A172 (cell line): ENCODE results near the gene MCF2L. TPM values are rescaled to one million over a fixed set of nuclear protein-coding genes. Genes with fewer than 3 reads are reported as not detected.

Source experiments
- DNase-seq: peaks from one replicate; pipeline ENCODE4 v3.0.0-alpha.2; 2015; ENCODE audit warnings: low spot score
- total RNA-seq: library from RNA; depleted of rRNA; stranded (reverse); fragments of >200 nt; shearing (Covaris generic); gene quantifications from 2 replicates; pipeline ENCODE4 v1.2.3, GENCODE V29; 2014

MCF2L gene
- total RNA-seq, 1 experiment from 2014 or later, result 12.4 TPM

DNA sequence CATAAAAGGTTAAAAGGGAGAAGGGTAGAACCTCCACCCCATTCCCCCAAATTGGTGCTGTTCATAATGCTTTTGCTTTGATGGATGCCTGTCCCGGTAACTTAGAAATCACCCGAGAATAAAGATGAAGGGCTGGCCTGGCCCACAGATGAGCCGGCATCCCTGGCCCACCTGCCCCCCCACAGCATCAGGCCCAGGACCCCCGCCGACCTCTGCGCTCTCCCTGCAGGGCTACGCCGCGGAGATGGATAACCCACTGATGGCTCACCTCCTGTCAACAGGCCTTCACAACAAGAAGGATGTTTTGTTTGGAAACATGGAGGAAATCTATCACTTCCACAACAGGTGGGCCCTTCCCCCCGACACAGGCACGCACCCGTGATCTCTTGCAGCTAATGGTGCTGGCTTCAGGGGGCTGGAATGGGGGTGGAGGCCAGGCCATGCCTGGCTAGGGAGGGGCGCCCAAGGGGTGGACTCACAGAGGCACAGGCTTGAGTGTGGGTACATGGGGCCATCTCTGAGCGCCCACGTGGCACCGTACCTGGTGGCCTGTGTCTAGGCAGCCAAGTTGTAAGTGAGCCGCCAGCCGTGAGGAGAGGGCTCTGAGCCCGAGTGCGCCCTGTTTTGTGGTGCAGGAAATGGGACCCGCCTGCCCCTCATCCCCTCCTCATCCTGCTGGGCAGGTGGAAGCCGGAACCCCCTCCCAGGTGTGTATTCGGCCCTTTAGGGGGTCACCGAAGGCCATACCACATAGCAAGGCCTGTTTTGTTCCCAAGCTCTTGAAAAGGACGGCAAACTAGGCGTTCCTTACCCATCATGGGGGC is 113.4 kb downstream of the MCF2L start:
- DNase-seq, result no peak

DNA sequence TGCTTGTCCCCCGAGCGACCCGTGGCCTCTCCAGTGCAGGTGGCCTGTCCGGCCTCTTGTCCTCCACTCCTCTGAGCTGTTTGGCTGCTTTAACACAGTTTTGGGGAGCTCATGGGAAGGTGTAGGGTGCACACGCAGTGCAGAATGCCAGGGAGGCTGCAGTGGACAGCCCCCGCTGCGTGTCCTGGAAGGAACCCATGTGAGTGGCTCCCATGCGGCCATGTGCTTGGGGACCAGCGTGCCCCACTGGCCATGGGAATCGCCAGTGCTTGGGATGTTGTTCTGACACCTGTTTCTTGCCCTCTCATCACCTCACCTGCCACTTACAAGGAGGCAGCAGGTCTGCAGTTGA is 114.0 kb downstream of the MCF2L start:
- DNase-seq, result no peak

DNA sequence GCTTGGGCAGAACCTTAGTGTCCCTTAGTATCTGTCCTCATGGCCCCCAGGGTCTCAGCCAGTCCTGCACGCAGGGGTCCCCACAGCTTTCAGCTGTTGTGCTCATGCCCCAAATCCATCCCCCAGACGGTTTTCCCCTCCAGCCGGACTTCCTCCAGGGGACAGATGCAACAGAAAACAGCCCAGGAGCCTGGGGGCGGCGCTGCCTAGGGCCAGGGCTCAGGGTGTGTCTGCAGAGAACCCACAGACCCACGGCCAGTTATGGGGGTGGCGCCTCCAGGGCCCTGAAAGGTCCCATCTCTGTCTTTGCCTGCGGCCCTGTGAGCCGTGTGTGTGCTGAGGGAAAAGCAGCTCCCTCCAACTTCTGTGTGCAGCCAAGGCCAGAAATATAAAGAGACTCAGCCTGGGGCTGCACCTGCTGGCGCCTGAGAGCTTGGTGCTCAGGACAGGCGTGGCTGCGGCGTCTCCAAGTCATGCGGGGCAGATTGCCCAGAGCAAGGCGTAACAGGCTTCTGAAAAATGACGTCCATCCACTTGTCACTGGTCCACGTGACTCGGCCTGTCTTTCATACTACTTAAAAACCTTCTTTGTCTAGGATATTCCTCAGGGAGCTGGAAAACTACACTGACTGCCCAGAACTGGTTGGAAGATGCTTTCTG is 114.5 kb downstream of the MCF2L start:
- peak; percentile 81 for DNase-seq

DNA sequence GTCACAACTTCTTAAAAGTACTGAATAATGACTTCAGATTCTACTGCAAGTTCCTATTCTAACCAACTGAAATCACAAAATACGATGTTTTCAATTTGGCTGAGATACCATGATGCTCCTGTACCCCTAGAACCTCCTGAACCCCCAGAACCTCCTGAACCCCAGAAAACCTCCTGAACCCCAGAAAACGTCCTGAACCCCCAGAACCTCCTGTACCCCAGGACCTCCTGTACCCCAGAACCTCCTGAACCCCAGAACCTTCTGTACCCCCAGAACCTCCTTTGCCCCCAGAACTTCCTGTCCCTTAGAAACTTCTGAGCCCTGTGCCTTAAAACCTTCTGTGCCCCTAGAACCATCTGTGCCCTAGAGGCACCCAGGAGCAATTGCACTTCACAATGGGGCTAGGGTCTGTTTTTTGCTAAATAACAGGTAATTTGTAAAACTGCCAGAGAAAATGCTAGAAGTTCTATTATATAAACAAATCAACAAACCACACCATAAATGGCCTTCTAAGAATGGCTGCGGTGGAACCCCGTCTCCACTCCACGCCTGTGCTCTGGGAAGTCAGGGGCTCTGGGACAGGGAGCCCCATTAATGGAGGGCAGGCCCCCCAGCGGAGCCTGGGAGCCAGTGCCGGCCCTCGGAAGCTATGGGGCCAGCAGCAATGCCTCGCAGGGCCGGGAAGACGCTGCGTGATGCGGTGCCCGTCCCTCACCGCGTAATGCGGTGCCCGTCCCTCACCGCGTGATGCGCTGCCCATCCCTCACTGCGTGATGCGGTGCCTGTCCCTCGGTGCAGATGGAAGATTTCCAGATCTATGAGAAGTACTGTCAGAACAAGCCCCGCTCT is 115.3 kb downstream of the MCF2L start:
- DNase-seq, result no peak

DNA sequence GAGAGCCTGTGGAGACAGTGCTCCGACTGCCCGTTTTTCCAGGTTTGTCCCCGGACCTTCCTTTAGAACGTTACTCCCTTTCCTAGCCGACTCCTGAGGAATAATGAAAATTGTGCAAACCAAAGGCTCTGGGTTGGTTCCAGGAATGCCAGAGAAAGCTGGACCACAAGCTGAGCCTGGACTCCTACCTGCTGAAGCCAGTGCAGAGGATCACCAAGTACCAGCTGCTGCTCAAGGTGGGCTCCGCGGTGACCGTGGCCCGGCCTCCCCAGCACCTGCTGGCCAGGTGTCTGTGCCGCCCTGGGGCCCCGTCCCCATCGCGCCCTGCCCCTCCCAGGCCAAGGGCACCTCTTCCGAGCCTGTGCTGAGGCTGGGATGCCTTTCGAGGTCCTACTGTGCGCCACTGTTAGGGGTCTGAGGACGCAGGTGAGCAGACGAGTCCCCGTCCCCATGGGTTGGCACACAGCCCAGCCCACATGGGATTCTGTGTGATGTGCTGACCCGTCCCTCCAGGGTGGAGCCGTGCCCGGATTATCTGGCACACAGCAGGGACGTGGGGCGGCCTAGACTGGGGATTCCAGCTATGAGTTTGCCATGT is 116.0 kb downstream of the MCF2L start:
- no peak for DNase-seq

DNA sequence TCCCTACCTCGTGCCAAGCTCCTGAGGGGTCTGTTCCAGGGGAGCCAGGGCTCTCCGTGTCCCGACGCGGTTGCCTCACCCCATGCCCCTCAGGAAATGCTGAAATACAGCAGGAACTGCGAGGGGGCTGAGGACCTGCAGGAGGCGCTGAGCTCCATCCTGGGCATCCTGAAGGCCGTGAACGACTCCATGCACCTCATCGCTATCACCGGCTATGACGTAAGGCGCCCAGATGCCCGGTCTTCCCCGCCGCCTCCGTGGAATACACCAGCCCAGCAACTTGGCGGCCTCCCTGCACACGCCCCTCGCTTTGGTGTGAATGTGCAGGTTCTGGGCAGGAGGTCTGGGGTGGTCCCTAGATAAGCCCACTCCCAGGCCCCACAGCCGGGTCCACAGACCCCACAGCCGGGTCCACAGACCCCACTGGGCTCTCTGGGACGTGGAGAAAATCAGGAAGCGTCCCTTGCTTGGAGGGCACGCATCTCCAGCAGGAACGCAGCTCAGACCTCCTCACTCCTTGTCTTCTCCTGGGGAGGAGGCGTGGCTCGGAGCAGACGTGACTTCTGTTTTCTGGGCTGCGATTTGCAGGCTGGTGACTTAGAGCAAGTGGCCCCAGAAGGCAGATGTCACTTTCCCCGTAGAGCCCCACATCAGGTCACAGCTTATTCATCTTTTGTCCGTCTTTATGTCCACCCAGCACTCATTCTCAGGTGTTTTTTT is 117.2 kb downstream of the MCF2L start:
- no peak for DNase-seq

DNA sequence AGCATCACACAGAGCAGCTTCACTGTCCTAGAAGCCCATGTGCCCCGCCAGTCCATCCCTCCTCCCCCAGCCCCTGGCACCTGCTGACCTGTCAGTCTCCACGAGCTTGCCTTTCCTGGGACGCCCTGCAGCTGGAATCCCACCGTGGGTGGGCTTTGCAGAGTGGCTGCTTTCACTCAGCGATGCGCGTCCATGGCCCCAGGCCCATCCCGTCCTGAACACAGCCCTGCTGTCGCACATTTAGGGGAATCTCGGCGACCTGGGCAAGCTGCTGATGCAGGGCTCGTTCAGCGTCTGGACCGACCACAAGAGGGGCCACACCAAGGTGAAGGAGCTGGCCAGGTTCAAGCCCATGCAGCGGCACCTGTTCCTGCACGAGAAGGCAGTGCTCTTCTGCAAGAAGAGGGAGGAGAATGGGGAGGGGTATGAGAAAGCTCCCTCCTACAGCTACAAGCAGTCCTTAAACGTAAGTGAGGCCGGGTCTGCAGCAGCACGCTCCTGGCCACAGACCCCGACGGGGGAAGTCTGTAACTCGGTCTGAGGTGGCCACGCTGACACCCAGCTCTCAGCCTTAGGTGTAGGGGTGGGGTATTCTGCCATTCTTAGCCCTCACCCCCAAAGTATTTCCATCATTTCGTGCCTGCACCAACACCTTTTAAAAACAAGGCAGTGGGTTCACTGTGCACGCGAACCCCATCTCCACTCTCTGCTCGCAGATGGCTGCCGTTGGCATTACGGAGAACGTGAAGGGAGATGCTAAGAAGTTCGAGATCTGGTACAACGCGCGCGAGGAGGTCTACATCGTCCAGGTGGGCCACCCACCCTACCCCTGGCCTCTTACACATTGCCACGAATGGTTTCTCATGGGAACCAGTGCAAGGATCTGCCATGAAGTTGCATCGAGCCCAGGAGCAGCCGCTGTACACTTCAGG is 118.2 kb downstream of the MCF2L start:
- DNase-seq, result no peak

DNA sequence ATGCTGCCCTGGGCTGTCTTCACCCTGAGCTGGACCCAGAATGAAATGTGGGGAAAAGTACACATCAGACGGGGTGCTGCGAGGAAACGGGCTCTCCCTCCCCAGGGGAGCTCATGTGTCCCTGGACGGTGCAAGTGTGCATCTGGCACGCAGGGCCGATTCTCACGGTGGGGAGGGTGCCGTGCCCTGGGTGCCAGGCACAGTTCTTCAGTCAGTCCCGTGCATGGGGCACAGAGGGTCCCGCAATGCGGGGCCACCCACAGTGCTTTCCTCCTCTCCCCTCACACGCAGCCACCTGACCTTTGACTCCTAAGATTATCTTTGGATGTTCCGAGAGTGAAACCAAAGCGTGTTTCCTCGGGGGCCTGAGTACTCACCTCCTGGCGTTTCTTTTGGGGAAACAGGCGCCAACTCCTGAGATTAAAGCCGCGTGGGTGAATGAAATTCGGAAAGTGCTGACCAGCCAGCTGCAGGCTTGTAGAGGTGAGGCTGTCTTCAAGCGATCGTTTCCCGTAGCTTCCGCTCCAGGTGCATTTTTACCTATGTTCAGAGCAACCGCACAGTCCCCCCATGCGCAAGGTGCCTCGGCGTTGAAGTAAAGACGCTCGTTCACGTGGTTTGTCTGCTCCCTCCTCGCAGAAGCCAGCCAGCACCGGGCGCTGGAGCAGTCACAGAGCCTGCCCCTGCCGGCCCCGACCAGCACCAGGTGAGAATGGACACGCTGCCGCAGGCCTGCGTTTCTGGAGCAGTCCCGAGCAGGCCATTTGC is 119.1 kb downstream of the MCF2L start:
- no peak for DNase-seq

DNA sequence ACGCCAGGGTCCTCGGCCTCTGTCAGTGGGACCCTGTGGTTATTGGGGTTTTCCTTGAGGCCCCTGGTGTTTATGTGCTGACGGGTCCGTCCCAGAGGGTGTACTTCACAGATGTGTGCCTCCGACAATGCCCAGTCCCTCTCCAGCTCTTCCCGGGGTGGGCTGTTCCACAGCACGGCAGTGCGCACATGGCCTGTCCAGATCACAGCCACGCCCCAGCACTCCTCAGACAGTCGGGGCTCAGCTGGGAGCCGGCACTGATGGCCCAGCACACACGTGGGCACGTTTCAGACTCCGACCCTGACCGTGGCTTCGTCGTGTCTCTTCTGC is 119.6 kb downstream of the MCF2L start:
- no peak for DNase-seq

DNA sequence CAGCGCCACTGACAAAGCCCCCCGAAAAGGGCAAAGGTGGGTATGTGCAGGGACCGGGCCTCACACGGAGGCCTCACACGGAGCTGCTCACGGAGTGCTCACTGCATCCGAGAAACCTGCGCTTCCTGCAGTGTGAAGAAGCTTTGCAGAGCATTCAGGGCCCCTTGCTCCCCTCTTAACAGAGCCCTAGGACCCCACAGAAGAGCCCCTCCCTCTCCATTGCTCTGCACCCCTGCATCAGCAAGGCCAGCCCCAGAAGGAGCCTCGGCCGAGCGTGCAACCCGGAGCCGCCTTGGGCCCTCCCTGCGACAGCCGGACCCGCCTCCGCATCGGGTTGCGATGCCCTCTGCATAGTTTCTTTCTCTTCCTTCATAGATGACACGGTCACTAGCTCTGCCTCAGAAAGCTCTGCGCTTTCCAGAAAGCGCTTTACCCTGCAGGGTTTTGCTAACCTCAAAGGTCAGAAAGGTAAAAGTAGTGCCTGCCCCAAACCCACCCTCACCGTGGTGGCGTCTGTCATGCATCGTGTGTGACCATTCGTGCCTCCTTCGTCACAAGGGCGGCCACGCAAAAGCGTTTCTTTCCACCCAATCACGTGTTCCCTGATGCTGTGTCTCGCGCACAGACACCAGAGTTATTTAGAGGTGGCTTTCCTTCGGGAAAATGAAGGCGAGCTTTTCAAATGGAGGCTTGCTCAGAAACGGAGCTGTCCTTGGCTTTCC is 120.8 kb downstream of the MCF2L start:
- DNase-seq, result no peak

DNA sequence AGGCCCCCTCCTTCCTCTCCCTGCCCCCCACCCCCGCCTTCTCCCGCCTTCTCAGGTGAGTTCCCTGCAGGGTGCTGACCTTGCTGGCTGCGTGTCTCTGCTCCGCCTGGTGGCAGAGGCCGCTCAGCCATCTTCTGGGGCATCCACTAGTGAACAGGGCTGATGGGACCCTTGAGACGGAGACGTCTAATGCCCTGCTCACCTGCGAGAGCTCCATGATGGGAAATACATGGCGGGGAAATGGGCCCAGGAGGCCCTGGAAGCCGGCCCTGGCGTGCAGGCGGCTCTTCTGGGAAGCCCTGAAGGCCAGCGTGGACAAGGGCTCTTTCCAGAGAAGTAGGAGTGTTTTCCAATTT is 121.4 kb downstream of the MCF2L start:
- DNase-seq, result no peak

DNA sequence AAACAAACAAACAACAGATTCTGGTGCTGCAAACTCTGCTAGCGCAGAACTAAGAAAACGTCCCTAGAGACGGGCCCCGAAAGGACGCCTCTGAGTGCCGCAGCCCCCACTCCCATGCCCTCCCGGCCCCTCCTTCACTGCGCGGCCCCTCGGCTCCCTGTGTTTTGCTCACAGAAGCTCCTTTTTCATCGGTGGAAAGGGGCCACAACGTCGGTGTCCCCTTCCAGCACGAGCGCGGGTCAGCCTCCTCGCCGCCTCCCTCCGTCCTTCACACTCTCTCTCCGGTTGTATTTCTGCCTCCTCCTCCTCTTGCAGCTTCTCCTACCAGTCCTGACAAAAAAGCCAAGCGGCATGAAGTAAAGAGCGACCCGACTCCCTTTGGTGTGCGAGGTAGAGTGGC is 121.8 kb downstream of the MCF2L start:
- no peak for DNase-seq

DNA sequence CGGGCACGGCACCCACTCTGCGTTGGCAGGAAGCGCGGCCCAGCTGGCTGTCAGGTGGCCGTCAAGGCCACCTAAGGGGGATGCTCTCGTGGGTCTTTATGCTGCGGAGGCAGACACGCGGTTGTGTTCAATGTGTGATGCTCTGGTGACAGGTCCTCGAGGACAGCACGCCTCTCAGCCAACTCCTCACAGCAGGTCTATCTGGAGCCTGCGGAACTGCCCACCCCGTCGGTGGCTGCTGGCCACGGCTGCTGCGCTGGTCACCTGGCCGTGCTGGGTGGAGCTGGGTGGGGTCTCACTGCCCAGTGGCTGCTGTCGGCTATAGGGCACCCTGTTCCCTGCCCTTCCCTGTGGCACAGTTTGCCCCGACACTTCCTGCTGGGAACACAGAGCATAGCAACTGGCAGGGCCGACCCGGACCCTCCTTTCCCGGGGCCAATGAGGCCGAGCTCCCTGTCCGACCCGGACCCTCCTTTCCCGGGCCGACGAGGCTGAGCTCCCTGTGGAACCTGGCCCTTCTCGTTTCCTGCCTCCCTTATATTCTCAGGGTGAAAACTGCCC is 122.3 kb downstream of the MCF2L start:
- no peak for DNase-seq

DNA sequence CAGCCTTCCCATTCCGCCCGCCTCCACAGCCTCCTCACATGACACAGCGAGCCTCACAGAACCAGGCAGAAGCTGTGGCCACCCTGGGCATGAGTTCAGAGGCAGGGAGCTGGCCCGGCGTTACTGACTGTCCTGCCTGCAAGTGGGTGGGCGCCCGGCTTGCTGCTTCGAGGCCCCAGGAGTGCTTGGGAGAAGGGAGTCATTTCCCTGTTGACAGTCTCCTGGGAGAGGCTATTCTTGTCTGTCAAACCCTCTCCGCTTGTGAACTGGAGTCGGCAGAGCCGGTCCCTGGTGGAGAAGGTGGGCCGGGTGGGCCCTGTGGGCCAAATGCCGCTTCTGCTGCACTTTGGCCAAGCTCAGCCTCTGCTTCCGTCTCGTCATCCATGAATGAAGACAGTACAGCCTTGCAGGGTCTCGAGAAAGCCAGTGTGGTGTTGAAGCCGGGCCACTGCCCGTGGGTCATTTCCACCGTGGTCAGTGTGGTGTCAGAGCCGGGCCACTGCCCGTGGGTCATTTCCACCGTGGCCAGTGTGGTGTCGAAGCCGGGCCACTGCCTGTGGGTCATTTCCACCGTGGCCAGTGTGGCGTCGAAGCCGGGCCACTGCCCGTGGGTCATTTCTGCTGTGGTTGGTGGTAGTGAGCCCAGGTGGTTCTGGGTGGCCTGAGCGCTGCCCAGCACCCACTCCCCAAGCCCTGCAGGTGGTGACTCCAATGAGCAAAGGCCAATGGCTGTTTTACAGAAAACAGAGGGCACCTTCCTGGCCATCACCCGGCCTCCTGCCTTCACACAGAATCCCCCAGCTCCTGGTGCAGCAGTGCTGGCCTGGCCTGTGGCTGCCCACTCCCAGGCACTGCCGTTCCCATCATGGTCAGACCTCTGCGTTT is 123.1 kb downstream of the MCF2L start:
- DNase-seq, result no peak

DNA sequence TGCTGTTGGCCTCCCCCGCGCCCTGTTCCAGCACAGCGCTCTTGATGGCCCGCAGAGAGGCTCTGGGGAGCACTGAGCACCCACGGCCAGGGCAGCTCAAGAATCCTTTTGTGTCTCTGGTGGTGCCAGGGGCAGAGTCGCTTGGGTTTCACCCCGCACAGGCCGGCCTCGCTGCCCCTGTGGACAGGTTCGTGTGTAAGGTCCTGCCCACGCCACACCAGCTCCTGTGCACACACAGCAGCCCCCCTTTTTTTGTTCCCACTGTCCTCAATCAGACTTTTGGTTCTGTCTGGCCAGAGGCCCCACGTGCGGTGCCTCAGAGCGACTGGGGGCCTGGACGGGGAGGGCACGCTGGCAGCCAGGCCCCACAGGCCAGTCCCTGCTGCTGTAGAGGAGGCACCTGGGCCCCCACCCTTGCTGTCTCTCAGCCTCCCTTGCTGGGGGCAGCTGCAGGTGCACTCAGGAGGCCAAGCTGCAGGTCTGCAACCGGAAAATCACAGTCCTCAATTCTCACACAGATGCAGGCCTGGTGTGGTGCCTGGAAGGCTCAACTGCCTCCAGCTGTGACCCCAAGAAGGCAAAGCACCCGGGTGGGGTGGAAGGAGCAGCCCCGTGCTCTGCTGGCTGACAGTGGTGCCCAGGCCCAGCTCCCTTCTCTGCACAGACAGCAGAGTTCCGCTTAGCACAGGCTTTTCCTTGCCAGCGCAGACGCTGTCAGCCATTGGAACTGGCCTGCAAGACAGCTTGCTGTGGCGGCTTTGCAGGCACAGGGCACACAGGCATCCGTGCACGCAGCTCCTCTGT is 124.0 kb downstream of the MCF2L start:
- DNase-seq, result no peak

DNA sequence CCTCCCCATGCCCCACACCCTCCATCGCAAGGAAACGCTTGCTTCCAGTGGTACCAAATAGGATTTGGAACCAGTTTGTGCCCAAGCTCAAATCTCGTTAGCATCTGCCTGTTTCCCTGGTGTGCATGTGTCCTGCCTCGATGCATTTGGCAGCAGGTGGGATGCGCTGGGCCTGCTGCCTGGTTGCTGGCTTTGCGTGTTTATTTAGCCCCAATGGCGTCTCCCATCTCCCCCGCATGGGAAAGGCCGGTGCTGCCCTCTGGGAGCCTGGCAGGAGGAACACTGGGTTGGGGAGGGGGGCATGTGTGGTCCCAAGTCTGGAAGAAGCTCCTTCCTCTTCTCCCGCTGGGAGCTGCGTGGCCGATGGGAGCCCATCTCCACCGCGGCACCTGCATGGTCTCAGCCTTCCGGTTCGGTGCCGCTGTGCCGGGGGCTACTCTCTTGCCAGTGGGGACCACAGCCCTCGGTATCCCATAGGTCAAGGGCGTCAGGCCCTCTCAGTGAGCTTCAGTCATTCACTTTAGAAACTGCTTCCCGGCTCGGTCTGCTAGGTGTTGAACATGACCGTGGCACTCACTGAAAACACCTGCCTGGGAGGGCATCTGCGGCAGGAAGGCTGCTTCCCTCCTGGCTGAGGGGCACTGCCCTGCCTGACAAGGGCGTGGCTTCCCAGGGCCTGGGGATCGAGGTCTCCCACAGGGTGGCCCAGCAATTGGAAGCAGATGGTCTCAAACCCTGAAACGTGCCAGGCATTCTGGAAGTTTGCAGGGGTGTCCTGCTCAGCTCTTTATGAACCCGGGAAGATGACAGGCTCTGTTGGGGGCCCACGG is 124.8 kb downstream of the MCF2L start:
- no peak for DNase-seq
